GM12878 (cell line): ENCODE data around the gene ABHD13. TPM values are rescaled to one million over a fixed set of nuclear protein-coding genes. Genes with fewer than 3 reads are reported as not detected.

ENCODE experiments used
- ATAC-seq: fragments of 200-7000 bp; cut with Tn5 transposase; 3 replicates; pipeline ENCODE4 v1.9.1; 2020; ENCODE audit warnings: mild to moderate bottlenecking, moderate library complexity
- BruUV-seq: library from RNA; stranded (reverse); fragments of 400-500 nt; replicated peaks from 2 replicates; lab custom pipeline; 2021; lab: Mats Ljungman, UMichigan
- CTCF ChIA-PET: fragments of 300-600 bp; sonication (Branson Sonifier 250); formaldehyde crosslinking; extraction: SDS; loops from one replicate; lab custom pipeline; 2021; ENCODE audit warnings: inconsistent platforms; lab: Yijun Ruan, JAX
- POLR2A ChIA-PET: fragments of 350-600 bp; formaldehyde crosslinking; extraction: SDS; loops from one replicate; lab custom pipeline; 2021; ENCODE audit warnings: inconsistent platforms; lab: Charles Lee
- RAD21 ChIA-PET: fragments of 300-600 bp; sonication (Branson Sonifier 250); formaldehyde crosslinking; loops from one replicate; lab custom pipeline; 2023; ENCODE audit warnings: antibody characterized with exemption; ENCODE audit not compliant: unreplicated experiment; lab: Charles Lee
- SMC1A ChIA-PET: fragments of 300-600 bp; sonication (Branson Sonifier 250); formaldehyde crosslinking; loops from one replicate; lab custom pipeline; 2023; ENCODE audit not compliant: unreplicated experiment, uncharacterized antibody; lab: Charles Lee
- DNase-seq: peaks from one replicate; pipeline ENCODE4 v3.0.0-alpha.2; 2011; ENCODE audit warnings: low read depth, low spot score
- FAIRE-seq: peaks from 3 replicates; lab custom pipeline; 2011; peaks lifted over from hg19 to GRCh38; lab: Jason Lieb, UNC
- H2AFZ ChIP-seq: 2 replicates; pipeline ENCODE4 v1.6.0; 2011; ENCODE audit warnings: low read depth, low read length, control low read depth; ENCODE audit not compliant: control insufficient read depth
- H3K27ac ChIP-seq: 2 replicates; pipeline ENCODE4 v1.5.1; 2011; ENCODE audit warnings: control low read depth; ENCODE audit not compliant: control insufficient read depth, insufficient read depth
- H3K27me3 ChIP-seq, 2 experiments: replicated peaks in 1 of 2; 2 replicates each; pipeline versions ENCODE4 v1.6.0 to v1.6.1; 2011; ENCODE audit warnings: low read length in 1 of 2; ENCODE audit not compliant: control insufficient read depth in 2 of 2, insufficient read depth in 2 of 2
- H3K36me3 ChIP-seq, 2 experiments: 2 replicates each; pipeline ENCODE4 v1.5.1; 2011; ENCODE audit warnings: low read length in 1 of 2; ENCODE audit not compliant: control insufficient read depth in 2 of 2, insufficient read depth in 2 of 2
- H3K4me1 ChIP-seq: 2 replicates; pipeline ENCODE4 v1.6.1; 2011; ENCODE audit warnings: mild to moderate bottlenecking, low read length, moderate library complexity, mixed read lengths; ENCODE audit not compliant: control insufficient read depth, insufficient read depth
- H3K4me2 ChIP-seq: 2 replicates; pipeline ENCODE4 v1.6.0; 2011; ENCODE audit warnings: control low read depth; ENCODE audit not compliant: control insufficient read depth, insufficient read depth
- H3K4me3 ChIP-seq: fragments of 200-600 bp; sonication (generic); 2 replicates; pipeline ENCODE4 v1.5.1; 2016
- H3K79me2 ChIP-seq: 2 replicates; pipeline ENCODE4 v1.6.0; 2011; ENCODE audit warnings: low read length; ENCODE audit not compliant: control insufficient read depth, insufficient read depth
- H3K9ac ChIP-seq: 2 replicates; pipeline ENCODE4 v1.8.0; 2011; ENCODE audit warnings: low read length, control low read depth, mixed read lengths; ENCODE audit not compliant: control insufficient read depth, insufficient read depth
- H3K9me3 ChIP-seq: replicated peaks from 3 replicates; pipeline ENCODE4 v1.5.1; 2011; ENCODE audit warnings: mild to moderate bottlenecking, low read length; ENCODE audit not compliant: control insufficient read depth, insufficient read depth
- H4K20me1 ChIP-seq: 2 replicates; pipeline ENCODE4 v1.6.0; 2011; ENCODE audit not compliant: control insufficient read depth, insufficient read depth
- EED ChIP-seq: sonication (generic); IDR thresholded peaks from 2 replicates; pipeline ENCODE4 v1.6.1; 2016; ENCODE audit warnings: antibody characterized with exemption, low read depth
- FOXM1 ChIP-seq: IDR thresholded peaks from 2 replicates; pipeline ENCODE4 v1.6.1; 2012; ENCODE audit warnings: low read depth, mild to moderate bottlenecking, inconsistent platforms, low read length, moderate library complexity
- JUNB ChIP-seq: IDR thresholded peaks from 2 replicates; pipeline ENCODE4 v1.6.1; 2016; ENCODE audit warnings: antibody characterized with exemption, mild to moderate bottlenecking
- NFYB ChIP-seq: IDR thresholded peaks from 2 replicates; pipeline ENCODE4 v1.6.1; 2011; ENCODE audit warnings: low read depth, mild to moderate bottlenecking, low read length, improper control_type of control experiment, moderate library complexity; ENCODE audit not compliant: insufficient read depth
- SMC3 ChIP-seq: IDR thresholded peaks from 2 replicates; pipeline ENCODE4 v1.6.1; 2011; ENCODE audit warnings: low read length, improper control_type of control experiment, borderline replicate concordance
- SPI1 ChIP-seq: IDR thresholded peaks from 2 replicates; pipeline ENCODE4 v1.6.1; 2011; ENCODE audit warnings: low read depth, mild to moderate bottlenecking, low read length, moderate library complexity, borderline replicate concordance; ENCODE audit not compliant: insufficient read depth
- SREBF1 ChIP-seq: IDR thresholded peaks from 2 replicates; pipeline ENCODE4 v1.6.1; 2012; ENCODE audit warnings: mild to moderate bottlenecking, low read length
- WGBS: methylation state at CpG from one replicate; pipeline ENCODE4 v1.1.6; 2016; ENCODE audit warnings: low lambda C conversion rate; ENCODE audit not compliant: insufficient replicate concordance, insufficient coverage; ENCODE audit errors: missing lambda C conversion rate; 5-methylcytosine and 5-hydroxymethylcytosine counted together
- in situ Hi-C: fragments of 300-500 bp; cut with MboI; formaldehyde crosslinking; loops from 9 replicates; pipeline ENCODE4 v1.14.3; 2018; ENCODE audit warnings: mixed read lengths
- intact Hi-C: fragments of 100-400 bp; cut with micrococcal nuclease; formaldehyde crosslinking; loops from one replicate; pipeline ENCODE4 v1.14.2; 2022; ENCODE audit not compliant: unreplicated experiment
- polyA plus RNA-seq, 11 experiments: library from polyadenylated mRNA; depleted of rRNA in 4 of 11; unstranded in 6 of 11; stranded (reverse) in 5 of 11; fragments of >200 nt; fragmentation: Nextera tagmentation in 4 of 11; fragmentation: Illumina TruSeq in 1 of 11; extraction: Ambion mirVana in 4 of 11; extraction: Trizol in 1 of 11; gene quantifications; 1 replicate in 1 of 11; 2 replicates in 10 of 11; pipeline versions ENCODE4 v1.2.1 to v1.2.3, GENCODE V29; 2011 to 2016; ENCODE audit warnings: inconsistent platforms in 2 of 11, missing spikeins in 2 of 11, low read depth in 1 of 11
- total RNA-seq, 4 experiments: library from RNA; depleted of rRNA in 3 of 4; stranded (reverse); fragments of >200 nt in 3 of 4; fragmentation: Illumina TruSeq in 1 of 4; extraction: Trizol in 1 of 4; gene quantifications; 2 replicates each; pipeline versions ENCODE4 v1.2.1 to v1.2.3, GENCODE V29; 2013 to 2021
- TF ChIP-seq, protein P1 (sequence below): fragments of 450-650 bp; IDR thresholded peaks from 2 replicates; pipeline ENCODE4 v1.6.1; 2018; ENCODE audit warnings: borderline replicate concordance, mild to moderate bottlenecking; ENCODE audit not compliant: partially characterized antibody
- TF ChIP-seq, protein P2 (sequence below): fragments of 450-650 bp; IDR thresholded peaks from 2 replicates; pipeline ENCODE4 v1.6.1; 2016; ENCODE audit warnings: mild to moderate bottlenecking
- TF ChIP-seq, protein P3 (sequence below): IDR thresholded peaks from 2 replicates; pipeline ENCODE4 v1.6.1; 2011; ENCODE audit warnings: low read depth, mild to moderate bottlenecking, low read length, moderate library complexity, borderline replicate concordance; ENCODE audit errors: extremely low read depth
- TF ChIP-seq, protein P4 (sequence below): fragments of 150-350 bp; IDR thresholded peaks from 2 replicates; pipeline ENCODE4 v1.6.1; 2014; ENCODE audit warnings: mild to moderate bottlenecking, low read depth, low read length
- TF ChIP-seq, protein P5 (sequence below): IDR thresholded peaks from 2 replicates; pipeline ENCODE4 v1.6.1; 2012; ENCODE audit warnings: mild to moderate bottlenecking, low read depth, low read length

ABHD13 gene
- total and polyA plus RNA-seq, 10 of the 15 experiments (the other 5 are each of a cell fraction or from before 2014, with no cell fraction given): 3.2 to 10.7 (median 6.5) TPM

DNA sequence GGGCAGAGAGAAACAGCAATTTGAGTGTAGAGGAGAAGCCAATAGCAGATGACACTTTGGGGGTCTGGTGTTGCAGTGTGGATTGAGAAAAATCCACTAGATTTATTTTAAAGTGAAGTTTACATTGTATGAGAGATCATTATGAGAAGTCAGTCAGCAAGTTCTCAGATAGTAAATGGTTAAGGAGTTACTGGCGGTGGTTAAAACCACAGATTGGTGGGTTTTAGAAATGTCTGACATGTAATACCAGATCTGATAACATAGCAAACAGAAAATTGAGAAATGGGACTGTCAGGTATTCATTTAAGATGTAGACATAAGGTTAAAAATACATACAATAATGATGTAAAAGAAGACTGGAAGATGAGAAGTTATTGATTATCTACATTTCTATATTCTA lies 7.2 kb downstream of the ABHD13 start (continued):
- TF ChIP-seq, protein P1, sequence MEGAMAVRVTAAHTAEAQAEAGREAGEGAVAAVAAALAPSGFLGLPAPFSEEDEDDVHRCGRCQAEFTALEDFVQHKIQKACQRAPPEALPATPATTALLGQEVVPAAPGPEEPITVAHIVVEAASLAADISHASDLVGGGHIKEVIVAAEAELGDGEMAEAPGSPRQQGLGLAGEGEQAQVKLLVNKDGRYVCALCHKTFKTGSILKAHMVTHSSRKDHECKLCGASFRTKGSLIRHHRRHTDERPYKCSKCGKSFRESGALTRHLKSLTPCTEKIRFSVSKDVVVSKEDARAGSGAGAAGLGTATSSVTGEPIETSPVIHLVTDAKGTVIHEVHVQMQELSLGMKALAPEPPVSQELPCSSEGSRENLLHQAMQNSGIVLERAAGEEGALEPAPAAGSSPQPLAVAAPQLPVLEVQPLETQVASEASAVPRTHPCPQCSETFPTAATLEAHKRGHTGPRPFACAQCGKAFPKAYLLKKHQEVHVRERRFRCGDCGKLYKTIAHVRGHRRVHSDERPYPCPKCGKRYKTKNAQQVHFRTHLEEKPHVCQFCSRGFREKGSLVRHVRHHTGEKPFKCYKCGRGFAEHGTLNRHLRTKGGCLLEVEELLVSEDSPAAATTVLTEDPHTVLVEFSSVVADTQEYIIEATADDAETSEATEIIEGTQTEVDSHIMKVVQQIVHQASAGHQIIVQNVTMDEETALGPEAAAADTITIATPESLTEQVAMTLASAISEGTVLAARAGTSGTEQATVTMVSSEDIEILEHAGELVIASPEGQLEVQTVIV: no peak
- TF ChIP-seq, protein P2, sequence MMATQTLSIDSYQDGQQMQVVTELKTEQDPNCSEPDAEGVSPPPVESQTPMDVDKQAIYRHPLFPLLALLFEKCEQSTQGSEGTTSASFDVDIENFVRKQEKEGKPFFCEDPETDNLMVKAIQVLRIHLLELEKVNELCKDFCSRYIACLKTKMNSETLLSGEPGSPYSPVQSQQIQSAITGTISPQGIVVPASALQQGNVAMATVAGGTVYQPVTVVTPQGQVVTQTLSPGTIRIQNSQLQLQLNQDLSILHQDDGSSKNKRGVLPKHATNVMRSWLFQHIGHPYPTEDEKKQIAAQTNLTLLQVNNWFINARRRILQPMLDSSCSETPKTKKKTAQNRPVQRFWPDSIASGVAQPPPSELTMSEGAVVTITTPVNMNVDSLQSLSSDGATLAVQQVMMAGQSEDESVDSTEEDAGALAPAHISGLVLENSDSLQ: peak; percentile 19; the same call in 1 of the 2 replicates

DNA sequence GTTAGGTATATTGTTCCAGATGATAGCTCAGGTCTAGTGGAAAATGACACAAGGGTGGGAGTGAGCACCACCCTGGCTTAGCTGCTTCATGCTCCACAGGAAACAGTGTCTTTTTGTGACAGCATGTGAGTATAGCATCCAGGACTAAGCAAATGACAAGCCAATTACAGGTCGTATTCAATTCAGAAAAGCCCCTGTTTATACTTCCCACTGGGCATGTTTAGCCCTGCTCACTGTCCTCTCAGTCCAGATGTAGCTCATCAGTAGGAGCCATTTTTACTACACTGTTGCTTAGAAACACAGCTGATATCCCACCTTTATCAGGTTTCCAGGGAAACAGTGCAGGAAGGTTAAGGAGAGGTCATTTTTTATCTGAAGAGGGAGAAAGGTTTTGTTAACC lies 8.0 kb downstream of the ABHD13 start:
- no peaks in the 10 kb centered on the region for H3K9me3 ChIP-seq
- DNase-seq (no peak), FAIRE-seq (no peak), ATAC-seq (peak; percentile 64)
- H2AFZ ChIP-seq: no peak overlapping the region
- in situ Hi-C loops: no loop called here
- WGBS: 0% methylated on average over 1 of the region's 1 CpG
- ChIA-PET CTCF (interaction anchor here (1.0 to 1.2 kb wide), 2 partner anchors 43 to 690 kb away, joined by 5 to 10 read pairs; partner anchors contain the start of gene TNFSF13B), SMC1A (interaction anchor here (1.0 to 1.2 kb wide), 4 partner anchors 12 to 669 kb away, joined by 3 to 5 read pairs (median 5); no protein-coding TSS in a partner anchor), POLR2A (no interaction called here), RAD21 (interaction anchor here (0.8 to 1.2 kb wide), 4 partner anchors 16 to 113 kb away, joined by 3 to 5 read pairs (median 3); no protein-coding TSS in a partner anchor)
- no TSS peak for BruUV-seq
- no peaks in the 10 kb centered on the region for H4K20me1 ChIP-seq
- no peak overlapping the region for H3K9ac ChIP-seq
- H3K79me2 ChIP-seq: peaks cover 49% of the 10 kb centered on the region
- H3K36me3 ChIP-seq: peaks cover 0 to 4% of the 10 kb centered on the region in 2 experiments; a peak in 1 of 4 replicates
- peak overlapping the region; percentile 33; the same call in 1 of the 2 replicates for H3K4me2 ChIP-seq
- intact Hi-C loops: loop anchor here (2.0 to 10.0 kb wide), 4 partner anchors 43 to 671 kb away; partner anchors contain the start of gene TNFSF13B
- no peak overlapping the region for H3K4me3 ChIP-seq
- no peaks in the 10 kb centered on the region for H3K27me3 ChIP-seq
- no peak overlapping the region for H3K27ac ChIP-seq
- peaks cover 7% of the 10 kb centered on the region for H3K4me1 ChIP-seq
- no peak for TF ChIP-seq SREBF1
- TF ChIP-seq NFYB: no peak
- no peak for TF ChIP-seq EED
- no peak for TF ChIP-seq FOXM1
- TF ChIP-seq, protein P3, sequence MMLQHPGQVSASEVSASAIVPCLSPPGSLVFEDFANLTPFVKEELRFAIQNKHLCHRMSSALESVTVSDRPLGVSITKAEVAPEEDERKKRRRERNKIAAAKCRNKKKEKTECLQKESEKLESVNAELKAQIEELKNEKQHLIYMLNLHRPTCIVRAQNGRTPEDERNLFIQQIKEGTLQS: no peak
- no peak for TF ChIP-seq SMC3
- TF ChIP-seq, protein P4, sequence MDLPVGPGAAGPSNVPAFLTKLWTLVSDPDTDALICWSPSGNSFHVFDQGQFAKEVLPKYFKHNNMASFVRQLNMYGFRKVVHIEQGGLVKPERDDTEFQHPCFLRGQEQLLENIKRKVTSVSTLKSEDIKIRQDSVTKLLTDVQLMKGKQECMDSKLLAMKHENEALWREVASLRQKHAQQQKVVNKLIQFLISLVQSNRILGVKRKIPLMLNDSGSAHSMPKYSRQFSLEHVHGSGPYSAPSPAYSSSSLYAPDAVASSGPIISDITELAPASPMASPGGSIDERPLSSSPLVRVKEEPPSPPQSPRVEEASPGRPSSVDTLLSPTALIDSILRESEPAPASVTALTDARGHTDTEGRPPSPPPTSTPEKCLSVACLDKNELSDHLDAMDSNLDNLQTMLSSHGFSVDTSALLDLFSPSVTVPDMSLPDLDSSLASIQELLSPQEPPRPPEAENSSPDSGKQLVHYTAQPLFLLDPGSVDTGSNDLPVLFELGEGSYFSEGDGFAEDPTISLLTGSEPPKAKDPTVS: no peak
- TF ChIP-seq SPI1: no peak
- no peak for TF ChIP-seq JUNB
- TF ChIP-seq, protein P5, sequence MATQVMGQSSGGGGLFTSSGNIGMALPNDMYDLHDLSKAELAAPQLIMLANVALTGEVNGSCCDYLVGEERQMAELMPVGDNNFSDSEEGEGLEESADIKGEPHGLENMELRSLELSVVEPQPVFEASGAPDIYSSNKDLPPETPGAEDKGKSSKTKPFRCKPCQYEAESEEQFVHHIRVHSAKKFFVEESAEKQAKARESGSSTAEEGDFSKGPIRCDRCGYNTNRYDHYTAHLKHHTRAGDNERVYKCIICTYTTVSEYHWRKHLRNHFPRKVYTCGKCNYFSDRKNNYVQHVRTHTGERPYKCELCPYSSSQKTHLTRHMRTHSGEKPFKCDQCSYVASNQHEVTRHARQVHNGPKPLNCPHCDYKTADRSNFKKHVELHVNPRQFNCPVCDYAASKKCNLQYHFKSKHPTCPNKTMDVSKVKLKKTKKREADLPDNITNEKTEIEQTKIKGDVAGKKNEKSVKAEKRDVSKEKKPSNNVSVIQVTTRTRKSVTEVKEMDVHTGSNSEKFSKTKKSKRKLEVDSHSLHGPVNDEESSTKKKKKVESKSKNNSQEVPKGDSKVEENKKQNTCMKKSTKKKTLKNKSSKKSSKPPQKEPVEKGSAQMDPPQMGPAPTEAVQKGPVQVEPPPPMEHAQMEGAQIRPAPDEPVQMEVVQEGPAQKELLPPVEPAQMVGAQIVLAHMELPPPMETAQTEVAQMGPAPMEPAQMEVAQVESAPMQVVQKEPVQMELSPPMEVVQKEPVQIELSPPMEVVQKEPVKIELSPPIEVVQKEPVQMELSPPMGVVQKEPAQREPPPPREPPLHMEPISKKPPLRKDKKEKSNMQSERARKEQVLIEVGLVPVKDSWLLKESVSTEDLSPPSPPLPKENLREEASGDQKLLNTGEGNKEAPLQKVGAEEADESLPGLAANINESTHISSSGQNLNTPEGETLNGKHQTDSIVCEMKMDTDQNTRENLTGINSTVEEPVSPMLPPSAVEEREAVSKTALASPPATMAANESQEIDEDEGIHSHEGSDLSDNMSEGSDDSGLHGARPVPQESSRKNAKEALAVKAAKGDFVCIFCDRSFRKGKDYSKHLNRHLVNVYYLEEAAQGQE: no peak
